Bronchial epithelial cell (primary cell): Measurements from ENCODE around the gene LLCFC1. TPM values are rescaled to one million over a fixed set of nuclear protein-coding genes. Genes with fewer than 3 reads are reported as not detected.

Source experiments
- DNase-seq: peaks from one replicate; pipeline ENCODE4 v3.0.0-alpha.2; 2010; ENCODE audit warnings: low read depth
- FAIRE-seq: peaks from 2 replicates; lab custom pipeline; 2011; peaks lifted over from hg19 to GRCh38; lab: Jason Lieb, UNC
- H3K27me3 ChIP-seq: 2 replicates; pipeline ENCODE4 v1.5.1; 2011; ENCODE audit warnings: low read length; ENCODE audit not compliant: control insufficient read depth, insufficient read depth
- H3K36me3 ChIP-seq: 2 replicates; pipeline ENCODE4 v1.5.1; 2011; ENCODE audit warnings: low read length; ENCODE audit not compliant: control insufficient read depth, insufficient read depth
- H3K4me3 ChIP-seq: 2 replicates; pipeline ENCODE4 v1.5.1; 2011; ENCODE audit warnings: mild to moderate bottlenecking, low read depth, low read length, control low read depth
- CTCF ChIP-seq: IDR thresholded peaks from 2 replicates; pipeline ENCODE4 v1.5.1; 2011; ENCODE audit warnings: mild to moderate bottlenecking, moderate library complexity, low read length, control low read depth, inconsistent platforms; ENCODE audit not compliant: insufficient read depth, severe bottlenecking
- total RNA-seq: library from RNA; depleted of rRNA; stranded (reverse); fragments of >200 nt; gene quantifications from 2 replicates; pipeline ENCODE4 v1.2.1, GENCODE V29; 2014

LLCFC1 gene
- total RNA-seq, 1 donor from 2014 or later, result not detected

- no peaks in the 10 kb centered on the region for H3K27me3 ChIP-seq
Observed at GRCh38 chr7:142913566-142913965, 25.7 kb upstream of the LLCFC1 start.

GRCh38 chr7:142914121-142914520 lies 25.2 kb upstream of the LLCFC1 start:
- DNase-seq (no peak), FAIRE-seq (no peak)
- Histone ChIP-seq H3K27me3 (no peaks in the 10 kb centered on the region), H3K36me3 (no peaks in the 10 kb centered on the region), H3K4me3 (no peak overlapping the region)
- TF ChIP-seq CTCF, result no peak

More at GRCh38 chr7:142913566-142913965, 25.7 kb upstream of the LLCFC1 start:
- FAIRE-seq, result no peak
- no peak for TF ChIP-seq CTCF
- H3K4me3 ChIP-seq, result no peak overlapping the region
- DNase-seq, result no peak
- H3K36me3 ChIP-seq, result no peaks in the 10 kb centered on the region

- H3K27me3 ChIP-seq, result no peaks in the 10 kb centered on the region
- H3K36me3 ChIP-seq, result no peaks in the 10 kb centered on the region
- no peak overlapping the region for H3K4me3 ChIP-seq
- DNase-seq (no peak), FAIRE-seq (no peak)
- TF ChIP-seq CTCF, result no peak
Observed at GRCh38 chr7:142915315-142915714, 24.0 kb upstream of the LLCFC1 start.

- no peak for FAIRE-seq
- H3K4me3 ChIP-seq, result no peak overlapping the region
- no peaks in the 10 kb centered on the region for H3K27me3 ChIP-seq
- no peak for DNase-seq
- H3K36me3 ChIP-seq, result no peaks in the 10 kb centered on the region
- no peak for TF ChIP-seq CTCF
Observed at GRCh38 chr7:142916508-142916907, 22.8 kb upstream of the LLCFC1 start.

- FAIRE-seq (no peak), DNase-seq (no peak)
- Histone ChIP-seq H3K27me3 (no peaks in the 10 kb centered on the region), H3K4me3 (no peak overlapping the region), H3K36me3 (no peaks in the 10 kb centered on the region)
- no peak for TF ChIP-seq CTCF
Observed at GRCh38 chr7:142917447-142917846, 21.8 kb upstream of the LLCFC1 start.

GRCh38 chr7:142918901-142919300 lies 20.4 kb upstream of the LLCFC1 start:
- no peak for DNase-seq
- FAIRE-seq, result no peak
- no peaks in the 10 kb centered on the region for H3K27me3 ChIP-seq
- TF ChIP-seq CTCF, result no peak
- H3K36me3 ChIP-seq, result no peaks in the 10 kb centered on the region
- H3K4me3 ChIP-seq, result no peak overlapping the region
